GM12874 (cell line): ENCODE measurements around the gene RIMKLA.

ENCODE experiments used
- CTCF ChIP-seq: IDR thresholded peaks from 2 replicates; pipeline ENCODE4 v1.5.1; 2011; ENCODE audit warnings: low read depth, mild to moderate bottlenecking, control low read depth, low read length, moderate library complexity; ENCODE audit not compliant: insufficient read depth

The RIMKLA gene

GRCh38 chr1:42422737-42423136, 42.1 kb downstream of the RIMKLA start:
- no peak for TF ChIP-seq CTCF

- TF ChIP-seq CTCF: no peak
These were observed 43.1 kb downstream of the RIMKLA start for GRCh38 chr1:42423681-42424080.

GRCh38 chr1:42424201-42424600, 43.6 kb downstream of the RIMKLA start:
- TF ChIP-seq CTCF: no peak

GRCh38 chr1:42427240-42427639, 46.6 kb downstream of the RIMKLA start:
- TF ChIP-seq CTCF: no peak

- no peak for TF ChIP-seq CTCF
These were observed 49.0 kb downstream of the RIMKLA start for GRCh38 chr1:42429603-42430002.

GRCh38 chr1:42430286-42431135, 49.9 kb downstream of the RIMKLA start:
- no peak for TF ChIP-seq CTCF

GRCh38 chr1:42431514-42431913, 50.9 kb downstream of the RIMKLA start:
- TF ChIP-seq CTCF: no peak
